Astrocyte (in vitro differentiated cells and primary cell): ENCODE data around the gene NAV2.

Source experiments
- EZH2 ChIP-seq: IDR thresholded peaks from 2 replicates; pipeline ENCODE4 v1.6.1; 2012; ENCODE audit warnings: mild to moderate bottlenecking, low read length, inconsistent platforms; ENCODE audit not compliant: insufficient read depth
- TF ChIP-seq, protein P1 (sequence below): IDR thresholded peaks from 2 replicates; pipeline ENCODE4 v1.5.1; 2011; ENCODE audit warnings: low read depth, mild to moderate bottlenecking, inconsistent platforms, low read length, moderate library complexity; ENCODE audit not compliant: insufficient read depth

DNA sequence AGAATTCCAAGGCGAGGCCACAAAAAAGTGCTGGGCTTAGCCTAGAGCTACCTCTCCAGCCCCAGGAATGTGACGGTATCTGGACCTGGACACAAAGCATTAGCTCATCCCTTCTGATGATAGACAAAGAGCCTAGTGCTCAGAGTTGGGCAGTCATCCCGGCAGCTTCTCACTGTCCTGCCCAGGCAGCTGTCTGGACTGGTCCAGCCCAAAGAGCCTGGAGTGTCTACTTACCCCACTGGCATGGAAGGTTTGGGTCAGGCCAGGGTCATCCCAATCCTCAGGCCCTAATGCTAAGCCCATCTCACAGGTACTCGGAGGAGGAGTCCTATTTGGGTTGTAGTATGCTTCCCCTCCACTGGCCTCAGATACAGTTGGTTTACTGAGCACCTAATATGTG, 31.0 kb downstream of the NAV2 start:
- TF ChIP-seq, protein P1, sequence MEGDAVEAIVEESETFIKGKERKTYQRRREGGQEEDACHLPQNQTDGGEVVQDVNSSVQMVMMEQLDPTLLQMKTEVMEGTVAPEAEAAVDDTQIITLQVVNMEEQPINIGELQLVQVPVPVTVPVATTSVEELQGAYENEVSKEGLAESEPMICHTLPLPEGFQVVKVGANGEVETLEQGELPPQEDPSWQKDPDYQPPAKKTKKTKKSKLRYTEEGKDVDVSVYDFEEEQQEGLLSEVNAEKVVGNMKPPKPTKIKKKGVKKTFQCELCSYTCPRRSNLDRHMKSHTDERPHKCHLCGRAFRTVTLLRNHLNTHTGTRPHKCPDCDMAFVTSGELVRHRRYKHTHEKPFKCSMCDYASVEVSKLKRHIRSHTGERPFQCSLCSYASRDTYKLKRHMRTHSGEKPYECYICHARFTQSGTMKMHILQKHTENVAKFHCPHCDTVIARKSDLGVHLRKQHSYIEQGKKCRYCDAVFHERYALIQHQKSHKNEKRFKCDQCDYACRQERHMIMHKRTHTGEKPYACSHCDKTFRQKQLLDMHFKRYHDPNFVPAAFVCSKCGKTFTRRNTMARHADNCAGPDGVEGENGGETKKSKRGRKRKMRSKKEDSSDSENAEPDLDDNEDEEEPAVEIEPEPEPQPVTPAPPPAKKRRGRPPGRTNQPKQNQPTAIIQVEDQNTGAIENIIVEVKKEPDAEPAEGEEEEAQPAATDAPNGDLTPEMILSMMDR: no peak
- TF ChIP-seq EZH2: no peak
